Spleen (tissue), 11 donors: ENCODE results near the gene TPM4. TPM values are rescaled to one million over a fixed set of nuclear protein-coding genes. Genes with fewer than 3 reads are reported as not detected.

Source experiments
- DNase-seq: peaks from one replicate; pipeline ENCODE4 v3.0.0-alpha.2; 2020
- H3K27ac ChIP-seq, 8 donors: fragments of 200-600 bp; sonication (generic) in 7 of 8; 1 replicate in 4 of 8; 2 replicates in 4 of 8; pipeline versions ENCODE4 v1.5.0 to v1.8.0; 2016 to 2021; ENCODE audit warnings: inconsistent platforms in 4 of 8, mild to moderate bottlenecking in 4 of 8, moderate library complexity in 1 of 8
- H3K27me3 ChIP-seq, 7 donors: fragments of 200-600 bp; sonication (generic) in 6 of 7; replicated peaks in 1 of 7; 1 replicate in 4 of 7; 2 replicates in 3 of 7; pipeline versions ENCODE4 v1.5.0 to v1.8.0; 2016 to 2021; ENCODE audit warnings: inconsistent platforms in 3 of 7, mild to moderate bottlenecking in 1 of 7
- H3K36me3 ChIP-seq, 6 donors: fragments of 200-600 bp; sonication (generic) in 5 of 6; 1 replicate in 4 of 6; 2 replicates in 2 of 6; pipeline versions ENCODE4 v1.5.0 to v1.8.0; 2016 to 2021; ENCODE audit warnings: inconsistent platforms in 2 of 6
- H3K4me1 ChIP-seq, 6 donors: fragments of 200-600 bp; sonication (generic) in 5 of 6; 1 replicate in 3 of 6; 2 replicates in 3 of 6; pipeline versions ENCODE4 v1.5.0 to v1.8.0; 2016 to 2021; ENCODE audit warnings: inconsistent platforms in 3 of 6
- H3K4me3 ChIP-seq, 8 donors: fragments of 200-600 bp; sonication (generic) in 7 of 8; 1 replicate in 4 of 8; 2 replicates in 4 of 8; pipeline versions ENCODE4 v1.5.0 to v1.8.0; 2016 to 2021; ENCODE audit warnings: inconsistent platforms in 4 of 8, mild to moderate bottlenecking in 4 of 8, moderate library complexity in 2 of 8
- H3K9me3 ChIP-seq, 8 donors: fragments of 200-600 bp; sonication (generic) in 7 of 8; 1 replicate in 4 of 8; 2 replicates in 4 of 8; pipeline versions ENCODE4 v1.5.0 to v1.8.0; 2016 to 2021; ENCODE audit warnings: inconsistent platforms in 4 of 8
- CTCF ChIP-seq, 11 experiments: fragments of 200-600 bp in 7 of 11; fragments of 450-650 bp in 4 of 11; sonication (generic) in 4 of 11; IDR thresholded peaks in 8 of 11; conservative IDR thresholded peaks in 3 of 11; 1 replicate in 7 of 11; 2 replicates in 4 of 11; pipeline versions ENCODE4 v1.4.0 to v1.8.0; 2016 to 2021; ENCODE audit warnings: antibody characterized with exemption in 11 of 11, inconsistent platforms in 4 of 11, mild to moderate bottlenecking in 1 of 11
- POLR2A ChIP-seq, 3 donors: fragments of 450-650 bp; IDR thresholded peaks; one replicate each; pipeline ENCODE4 v1.5.1; 2017; ENCODE audit warnings: antibody characterized with exemption in 3 of 3, mild to moderate bottlenecking in 1 of 3
- POLR2AphosphoS5 ChIP-seq, 3 donors: sonication (generic); formaldehyde crosslinking; IDR thresholded peaks; one replicate each; pipeline ENCODE4 v1.5.1; 2017; ENCODE audit warnings: antibody characterized with exemption in 3 of 3
- WGBS, 5 donors: extraction: QIAGEN DNeasy Blood & Tissue Kit in 3 of 5; methylation state at CpG; one replicate each; pipeline versions ENCODE4 v1.1.5 to v1.1.7; 2013 to 2018; 5-methylcytosine and 5-hydroxymethylcytosine counted together
- intact Hi-C: fragments of 100-400 bp; cut with DNase I; formaldehyde crosslinking; loops from one replicate; pipeline ENCODE4 v1.15.0; 2023; ENCODE audit warnings: low total_unique reads
- polyA plus RNA-seq, 3 donors: library from polyadenylated mRNA; stranded (reverse); fragments of 200-250 nt; gene quantifications; one replicate each; pipeline ENCODE4 v1.2.1, GENCODE V29; 2013
- total RNA-seq, 7 donors: library from RNA; depleted of rRNA in 3 of 7; stranded (reverse); fragments of >200 nt in 3 of 7; fragmentation: NEBNext Ultra II Directional in 4 of 7; extraction: Animal tissue kit (Norgen Biotek cat#: 25700) in 4 of 7; gene quantifications; one replicate each; pipeline versions ENCODE4 v1.1.0 to v1.2.1, GENCODE V29; 2016 to 2021
- donor health status: healthy with polysubstance abuse.
- donor health status: DM: no; HTN: no; CAD: no; lungs with moderate emphysema.
- donor health status: DM: no; HTN: no; CAD: no.
- donor health status: Bipolar disorder and iron deficiency.
- donor health status: healthy.
- donor health status: DM: no; HTN: no; CAD: no.
- donor health status: DM: yes; HTN: yes; CAD: no.

Gene TPM4
- total and polyA plus RNA-seq, 10 donors: 181 to 760 (median 418) TPM

DNA sequence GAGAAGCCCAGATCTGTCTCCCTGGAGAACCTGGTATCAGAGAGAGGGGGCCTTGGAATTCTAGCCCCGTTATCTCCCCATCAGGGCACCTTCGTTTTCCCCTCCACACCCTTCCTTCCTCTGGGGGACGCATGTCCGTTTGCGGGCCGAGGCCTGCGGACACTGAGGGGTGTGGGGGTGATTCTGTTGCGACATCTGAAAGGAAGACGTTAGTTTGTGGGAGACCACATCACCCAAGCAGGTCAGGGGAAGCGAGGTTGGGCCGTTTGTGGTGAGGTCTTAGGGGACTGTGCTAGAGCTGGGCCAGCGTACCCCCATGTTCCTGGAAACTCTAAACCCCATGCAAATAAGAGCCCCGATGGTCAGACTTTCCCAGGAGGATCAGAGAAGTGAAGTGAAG, 63.5 kb downstream of the TPM4 start:
- Histone ChIP-seq H3K9me3 (no peaks in the 10 kb centered on the region), H3K4me1 (peaks cover 9 to 93% (median 66%) of the 10 kb centered on the region in 6 donors), H3K27me3 (no peaks in the 10 kb centered on the region), H3K27ac (peak overlapping the region in 7 of 8 donors; percentile 5 to 96 (median 93)), H3K36me3 (no peaks in the 10 kb centered on the region), H3K4me3 (peak overlapping the region in 1 of 8 donors; percentile 14)
- TF ChIP-seq POLR2AphosphoS5 (IDR thresholded peaks at IDR 0.05) (peak in 2 of 3 donors; percentile 45 to 53), CTCF (IDR thresholded peaks at IDR 0.05 in 8 of 11, conservative IDR thresholded peaks at IDR 0.05 in 3 of 11) (no peak), POLR2A (IDR thresholded peaks at IDR 0.05) (no peak)
- intact Hi-C loops: no loop called here
- 13 to 40% (median 16%) methylated on average over 13 of the region's 13 CpGs for WGBS, 5 donors
- DNase-seq: peak; percentile 81

GRCh38 chr19:16141043-16141442, 64.7 kb downstream of the TPM4 start:
- WGBS, 5 donors: 20 to 33% (median 26%) methylated on average over 4 of the region's 4 CpGs
- TF ChIP-seq CTCF (IDR thresholded peaks at IDR 0.05 in 8 of 11, conservative IDR thresholded peaks at IDR 0.05 in 3 of 11) (peak in 3 of 11 experiments; percentile 28 to 40 (median 30)), POLR2AphosphoS5 (IDR thresholded peaks at IDR 0.05) (peak; percentile 66 to 75 (median 74)), POLR2A (IDR thresholded peaks at IDR 0.05) (no peak)
- Histone ChIP-seq H3K9me3 (no peaks in the 10 kb centered on the region), H3K27ac (peak overlapping the region in 7 of 8 donors; percentile 61 to 96 (median 93)), H3K27me3 (no peaks in the 10 kb centered on the region), H3K4me1 (peaks cover 9 to 93% (median 73%) of the 10 kb centered on the region in 6 donors), H3K36me3 (no peaks in the 10 kb centered on the region), H3K4me3 (no peak overlapping the region)
- intact Hi-C loops: no loop called here
- peak; percentile 92 for DNase-seq

DNA sequence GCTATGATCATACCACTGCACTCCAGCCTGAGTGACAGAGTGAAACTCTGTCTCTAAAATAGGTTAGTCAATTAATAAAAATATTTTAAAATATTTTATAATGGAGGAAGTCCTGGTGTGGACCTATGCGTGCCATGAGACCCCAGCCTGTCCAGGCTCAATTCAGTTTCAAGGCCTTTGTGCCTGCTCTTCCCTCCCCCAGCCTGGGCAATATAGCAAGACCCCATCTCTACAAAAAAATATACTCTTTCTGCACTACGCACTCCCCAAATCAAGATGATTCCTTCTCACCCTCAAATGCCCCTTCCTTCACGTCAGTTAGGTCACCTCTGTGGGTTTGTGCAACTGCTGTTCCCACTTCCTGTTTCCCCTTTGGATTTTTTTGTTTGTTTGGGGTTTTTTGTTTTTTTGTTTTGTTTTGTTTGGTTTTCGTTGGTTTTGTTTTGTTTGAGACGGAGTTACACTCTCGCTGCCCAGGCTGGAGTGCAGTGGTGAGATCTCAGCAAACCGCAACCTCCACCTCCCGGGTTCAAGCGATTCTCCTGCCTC, 65.8 kb downstream of the TPM4 start:
- peaks cover 13 to 93% (median 79%) of the 10 kb centered on the region in 6 donors for H3K4me1 ChIP-seq
- no peak for DNase-seq
- intact Hi-C loops: no loop called here
- WGBS, 5 donors: 53 to 73% (median 65%) methylated on average over 9 of the region's 9 CpGs
- TF ChIP-seq POLR2AphosphoS5 (IDR thresholded peaks at IDR 0.05) (peak in 1 of 3 donors; percentile 19), POLR2A (IDR thresholded peaks at IDR 0.05) (no peak), CTCF (IDR thresholded peaks at IDR 0.05 in 8 of 11, conservative IDR thresholded peaks at IDR 0.05 in 3 of 11) (no peak)
- H3K27me3 ChIP-seq: no peaks in the 10 kb centered on the region
- H3K4me3 ChIP-seq: peak overlapping the region in 1 of 8 donors; percentile 76
- H3K9me3 ChIP-seq: no peaks in the 10 kb centered on the region
- no peaks in the 10 kb centered on the region for H3K36me3 ChIP-seq
- H3K27ac ChIP-seq: peak overlapping the region in 7 of 8 donors; percentile 80 to 96 (median 93)

DNA sequence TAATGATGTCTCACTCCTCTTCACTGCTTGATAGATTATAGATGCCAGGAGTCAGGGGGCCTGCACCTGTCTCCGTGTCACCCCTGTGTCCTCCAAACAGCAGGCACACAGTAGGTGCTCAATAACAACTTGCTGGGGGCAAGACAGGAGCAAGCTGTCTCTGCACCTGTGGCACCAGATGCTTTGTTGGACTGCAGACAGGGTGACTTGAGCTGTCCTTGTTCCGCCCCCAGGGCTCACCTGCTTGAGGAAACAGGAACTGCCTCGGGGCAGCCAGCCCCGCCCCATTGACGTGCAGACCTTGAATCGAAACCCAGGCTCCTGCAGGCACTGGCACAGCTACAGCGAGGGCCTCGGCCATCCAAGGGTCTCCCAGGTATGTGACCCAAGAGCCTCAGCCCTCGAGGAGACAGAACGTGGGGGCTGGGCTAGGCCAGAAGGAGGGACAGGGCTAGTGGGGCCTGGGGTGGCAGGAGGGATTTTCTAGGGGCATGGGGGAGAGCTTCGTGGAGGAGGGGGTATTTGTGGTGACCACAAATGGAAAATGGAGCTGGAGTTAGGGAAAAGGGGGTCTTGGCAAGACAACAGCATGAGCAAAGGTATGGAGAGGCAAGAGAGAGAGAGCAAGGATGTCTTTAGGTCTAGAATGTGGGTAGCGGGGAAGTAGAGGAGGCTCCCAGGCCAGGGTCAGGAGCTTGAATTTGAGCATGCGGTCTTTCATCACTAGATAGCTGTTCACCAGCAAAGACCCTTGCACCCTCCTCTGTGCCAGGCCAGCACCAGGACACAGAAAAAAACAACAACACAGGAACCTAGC, 67.3 kb downstream of the TPM4 start, which contains the start of gene HSH2D:
TSS of gene HSH2D (plus strand) at position 287 of the 817 bp plus-strand sequence. CDS start 5,066 bp downstream, outside the sequence.
- Histone ChIP-seq H3K27me3 (no peaks in the 10 kb centered on the region), H3K36me3 (peaks cover 0 to 15% (median 0%) of the 10 kb centered on the region in 6 donors), H3K27ac (peak within 1 kb of the TSS; percentile 75 to 96 (median 91)), H3K4me1 (peaks cover 14 to 100% (median 93%) of the 10 kb centered on the region in 6 donors), H3K9me3 (no peaks in the 10 kb centered on the region), H3K4me3 (peak within 1 kb of the TSS; percentile 18 to 76 (median 42))
- TF ChIP-seq CTCF (IDR thresholded peaks at IDR 0.05 in 8 of 11, conservative IDR thresholded peaks at IDR 0.05 in 3 of 11): peak in 5 of 11 experiments; percentile 20 to 36 (median 34)
- peak; percentile 92 to 95 (median 93) for TF ChIP-seq POLR2AphosphoS5 (IDR thresholded peaks at IDR 0.05)
- TF ChIP-seq POLR2A (IDR thresholded peaks at IDR 0.05): peak; percentile 4 to 54 (median 27)
- DNase-seq: peak; percentile 99
- WGBS, 5 donors: 6 to 26% (median 13%) methylated on average over 8 to 13 of the region's 13 CpGs
- intact Hi-C loops: no loop called here
